ENCODE data around the gene LDLRAD3. TPM values are rescaled to one million over a fixed set of nuclear protein-coding genes. Genes with fewer than 3 reads are reported as not detected.
A peak's percentile ranks its signal among the peaks of the same experiment; 100 is the strongest.

LDLRAD3 gene
- polyA plus RNA-seq, 2 donors: 4.8 to 5.1 TPM

DNA sequence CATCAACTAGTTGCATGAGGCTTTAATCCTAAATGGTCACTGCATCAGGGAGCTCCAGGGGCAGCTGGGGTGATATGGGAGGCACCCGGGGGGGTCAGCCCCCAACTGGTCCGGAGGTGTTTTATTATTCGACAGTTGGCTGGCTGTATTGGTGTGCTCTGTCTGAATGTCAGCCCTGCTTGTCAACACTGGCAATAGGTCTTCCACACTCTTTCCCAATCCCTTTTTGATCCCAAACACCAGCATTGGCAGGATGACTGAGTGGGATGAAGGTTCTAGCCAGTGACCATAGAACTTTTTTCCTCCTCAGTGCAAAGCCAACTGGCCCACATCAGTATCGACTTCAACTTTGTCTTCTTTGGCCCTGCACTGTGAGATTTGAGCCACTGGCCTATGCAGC lies 8.9 kb upstream of the LDLRAD3 start:
- Histone ChIP-seq H3K4me3 (ENCODE audit: low read depth in 1 of 2, low read length in 2 of 2) (no peak overlapping the region), H3K27me3 (ENCODE audit: control insufficient read depth in 1 of 2, insufficient read depth in 2 of 2, low read length in 2 of 2) (no peaks in the 10 kb centered on the region), H3K27ac (ENCODE audit: low read depth in 2 of 2, low read length in 1 of 2) (no peak overlapping the region), H3K4me1 (ENCODE audit: control insufficient read depth in 2 of 2, insufficient read depth in 2 of 2, low read length in 1 of 2) (no peaks in the 10 kb centered on the region), H3K9me3 (ENCODE audit: control insufficient read depth in 2 of 2, insufficient read depth in 1 of 2, low read depth in 1 of 2, low read length in 1 of 2) (peaks cover 2% of the 10 kb centered on the region in 2 donors), H3K36me3 (ENCODE audit: control insufficient read depth in 2 of 2, insufficient read depth in 2 of 2, low read length in 1 of 2) (no peaks in the 10 kb centered on the region)
- 68 to 70% methylated on average over 4 of the region's 4 CpGs for WGBS, 2 donors

- H3K4me1 ChIP-seq (ENCODE audit: control insufficient read depth in 2 of 2, insufficient read depth in 2 of 2, low read length in 1 of 2): no peaks in the 10 kb centered on the region
- 52 to 57% methylated on average over 1 of the region's 1 CpG for WGBS, 2 donors
- no peaks in the 10 kb centered on the region for H3K36me3 ChIP-seq (ENCODE audit: control insufficient read depth in 2 of 2, insufficient read depth in 2 of 2, low read length in 1 of 2)
- peaks cover 2% of the 10 kb centered on the region in 2 donors for H3K9me3 ChIP-seq (ENCODE audit: control insufficient read depth in 2 of 2, insufficient read depth in 1 of 2, low read depth in 1 of 2, low read length in 1 of 2)
- H3K4me3 ChIP-seq (ENCODE audit: low read depth in 1 of 2, low read length in 2 of 2): no peak overlapping the region
- H3K27ac ChIP-seq (ENCODE audit: low read depth in 2 of 2, low read length in 1 of 2): no peak overlapping the region
- H3K27me3 ChIP-seq (ENCODE audit: control insufficient read depth in 1 of 2, insufficient read depth in 2 of 2, low read length in 2 of 2): no peaks in the 10 kb centered on the region
These were observed 8.5 kb upstream of the LDLRAD3 start for GRCh38 chr11:35935390-35935789.

GRCh38 chr11:35937111-35937510 lies 6.8 kb upstream of the LDLRAD3 start:
- peaks cover under 1 to 1% of the 10 kb centered on the region in 2 donors for H3K9me3 ChIP-seq (ENCODE audit: control insufficient read depth in 2 of 2, insufficient read depth in 1 of 2, low read depth in 1 of 2, low read length in 1 of 2)
- H3K27ac ChIP-seq (ENCODE audit: low read depth in 2 of 2, low read length in 1 of 2): no peak overlapping the region
- no peaks in the 10 kb centered on the region for H3K27me3 ChIP-seq (ENCODE audit: control insufficient read depth in 1 of 2, insufficient read depth in 2 of 2, low read length in 2 of 2)
- H3K4me1 ChIP-seq (ENCODE audit: control insufficient read depth in 2 of 2, insufficient read depth in 2 of 2, low read length in 1 of 2): no peaks in the 10 kb centered on the region
- H3K36me3 ChIP-seq (ENCODE audit: control insufficient read depth in 2 of 2, insufficient read depth in 2 of 2, low read length in 1 of 2): no peaks in the 10 kb centered on the region
- WGBS, 2 donors: 55 to 61% methylated on average over 3 of the region's 3 CpGs
- H3K4me3 ChIP-seq (ENCODE audit: low read depth in 1 of 2, low read length in 2 of 2): no peak overlapping the region

DNA sequence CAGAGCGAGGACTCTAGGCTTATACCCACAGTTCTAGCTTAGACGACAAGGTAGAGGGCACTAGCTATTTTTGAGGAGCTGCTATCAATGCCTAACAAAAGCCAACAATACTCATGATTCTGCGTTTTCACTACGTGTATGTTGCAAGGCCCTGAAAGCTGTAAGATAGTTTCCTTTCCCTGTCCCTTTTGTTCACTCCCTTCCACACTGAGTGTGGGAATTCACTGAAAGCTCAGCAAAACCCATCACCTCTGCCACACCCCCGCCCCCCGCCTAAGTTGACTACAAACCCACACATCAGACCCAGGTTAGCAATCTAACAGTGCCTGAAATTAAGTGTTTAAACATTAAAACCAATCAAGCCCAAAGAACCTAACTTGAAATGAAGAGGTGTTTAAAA lies 6.2 kb upstream of the LDLRAD3 start:
- no peaks in the 10 kb centered on the region for H3K9me3 ChIP-seq (ENCODE audit: control insufficient read depth in 2 of 2, insufficient read depth in 1 of 2, low read depth in 1 of 2, low read length in 1 of 2)
- no peaks in the 10 kb centered on the region for H3K36me3 ChIP-seq (ENCODE audit: control insufficient read depth in 2 of 2, insufficient read depth in 2 of 2, low read length in 1 of 2)
- WGBS, 2 donors: 90 to 93% methylated on average over 6 of the region's 6 CpGs
- H3K4me1 ChIP-seq (ENCODE audit: control insufficient read depth in 2 of 2, insufficient read depth in 2 of 2, low read length in 1 of 2): no peaks in the 10 kb centered on the region
- H3K27ac ChIP-seq (ENCODE audit: low read depth in 2 of 2, low read length in 1 of 2): no peak overlapping the region
- no peak overlapping the region for H3K4me3 ChIP-seq (ENCODE audit: low read depth in 1 of 2, low read length in 2 of 2)
- H3K27me3 ChIP-seq (ENCODE audit: control insufficient read depth in 1 of 2, insufficient read depth in 2 of 2, low read length in 2 of 2): no peaks in the 10 kb centered on the region

GRCh38 chr11:35938231-35938630 lies 5.6 kb upstream of the LDLRAD3 start:
- H3K27ac ChIP-seq (ENCODE audit: low read depth in 2 of 2, low read length in 1 of 2): no peak overlapping the region
- no peaks in the 10 kb centered on the region for H3K27me3 ChIP-seq (ENCODE audit: control insufficient read depth in 1 of 2, insufficient read depth in 2 of 2, low read length in 2 of 2)
- H3K4me3 ChIP-seq (ENCODE audit: low read depth in 1 of 2, low read length in 2 of 2): no peak overlapping the region
- H3K4me1 ChIP-seq (ENCODE audit: control insufficient read depth in 2 of 2, insufficient read depth in 2 of 2, low read length in 1 of 2): no peaks in the 10 kb centered on the region
- H3K36me3 ChIP-seq (ENCODE audit: control insufficient read depth in 2 of 2, insufficient read depth in 2 of 2, low read length in 1 of 2): no peaks in the 10 kb centered on the region
- 92 to 94% methylated on average over 9 of the region's 9 CpGs for whole genome bisulfite sequencing, 2 donors
- H3K9me3 ChIP-seq (ENCODE audit: control insufficient read depth in 2 of 2, insufficient read depth in 1 of 2, low read depth in 1 of 2, low read length in 1 of 2): no peaks in the 10 kb centered on the region

- Histone ChIP-seq H3K4me3 (ENCODE audit: low read depth in 1 of 2, low read length in 2 of 2) (peak overlapping the region in 1 of 2 donors; percentile 76), H3K27me3 (ENCODE audit: control insufficient read depth in 1 of 2, insufficient read depth in 2 of 2, low read length in 2 of 2) (no peaks in the 10 kb centered on the region), H3K9me3 (ENCODE audit: control insufficient read depth in 2 of 2, insufficient read depth in 1 of 2, low read depth in 1 of 2, low read length in 1 of 2) (no peaks in the 10 kb centered on the region), H3K4me1 (ENCODE audit: control insufficient read depth in 2 of 2, insufficient read depth in 2 of 2, low read length in 1 of 2) (peaks cover 0 to 5% of the 10 kb centered on the region in 2 donors), H3K36me3 (ENCODE audit: control insufficient read depth in 2 of 2, insufficient read depth in 2 of 2, low read length in 1 of 2) (no peaks in the 10 kb centered on the region), H3K27ac (ENCODE audit: low read depth in 2 of 2, low read length in 1 of 2) (peak overlapping the region in 1 of 2 donors; percentile 71)
- 27 to 37% methylated on average over 9 of the region's 9 CpGs for WGBS, 2 donors
These were observed 553 bp upstream of the LDLRAD3 start for GRCh38 chr11:35943309-35943708.

DNA sequence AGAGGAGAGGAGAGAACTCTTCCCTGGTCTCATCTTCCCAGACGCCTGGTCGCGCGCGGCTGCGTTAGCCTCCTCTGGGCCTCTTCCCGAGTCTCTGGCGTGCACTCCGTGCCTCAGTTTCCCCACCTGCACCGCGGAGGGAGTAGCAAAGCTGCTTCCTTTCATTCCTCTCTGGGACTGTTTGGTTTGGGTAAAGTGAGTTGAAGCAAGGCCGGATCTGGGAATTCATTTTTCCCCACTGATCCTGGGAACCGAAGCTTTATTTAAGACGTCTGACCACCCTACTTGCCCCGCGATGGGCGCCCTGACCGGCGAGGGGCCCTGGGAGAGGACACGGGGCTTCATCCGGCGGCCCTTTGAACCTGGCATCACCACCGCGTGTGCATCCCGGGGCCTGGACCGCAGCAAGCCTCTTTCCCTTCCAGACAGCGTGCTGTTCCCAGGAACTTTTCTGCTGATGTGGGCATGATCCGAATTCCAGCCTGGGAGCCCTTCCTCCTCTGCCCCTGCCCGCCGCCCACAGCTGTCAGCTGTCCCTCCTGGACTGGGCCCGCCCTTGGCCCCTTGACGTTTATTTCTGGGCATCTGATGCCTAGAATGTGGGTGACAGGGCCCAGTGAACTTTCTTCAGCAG lies 758 bp downstream of the LDLRAD3 start:
- peak overlapping the region; percentile 2 to 71 for H3K27ac ChIP-seq (ENCODE audit: low read depth in 2 of 2, low read length in 1 of 2)
- WGBS, 2 donors: 11 to 13% methylated on average over 29 to 32 of the region's 32 CpGs
- H3K36me3 ChIP-seq (ENCODE audit: control insufficient read depth in 2 of 2, insufficient read depth in 2 of 2, low read length in 1 of 2): no peaks in the 10 kb centered on the region
- H3K27me3 ChIP-seq (ENCODE audit: control insufficient read depth in 1 of 2, insufficient read depth in 2 of 2, low read length in 2 of 2): no peaks in the 10 kb centered on the region
- H3K4me3 ChIP-seq (ENCODE audit: low read depth in 1 of 2, low read length in 2 of 2): peak overlapping the region; percentile 72 to 76
- H3K4me1 ChIP-seq (ENCODE audit: control insufficient read depth in 2 of 2, insufficient read depth in 2 of 2, low read length in 1 of 2): peaks cover 0 to 5% of the 10 kb centered on the region in 2 donors
- H3K9me3 ChIP-seq (ENCODE audit: control insufficient read depth in 2 of 2, insufficient read depth in 1 of 2, low read depth in 1 of 2, low read length in 1 of 2): no peaks in the 10 kb centered on the region

DNA sequence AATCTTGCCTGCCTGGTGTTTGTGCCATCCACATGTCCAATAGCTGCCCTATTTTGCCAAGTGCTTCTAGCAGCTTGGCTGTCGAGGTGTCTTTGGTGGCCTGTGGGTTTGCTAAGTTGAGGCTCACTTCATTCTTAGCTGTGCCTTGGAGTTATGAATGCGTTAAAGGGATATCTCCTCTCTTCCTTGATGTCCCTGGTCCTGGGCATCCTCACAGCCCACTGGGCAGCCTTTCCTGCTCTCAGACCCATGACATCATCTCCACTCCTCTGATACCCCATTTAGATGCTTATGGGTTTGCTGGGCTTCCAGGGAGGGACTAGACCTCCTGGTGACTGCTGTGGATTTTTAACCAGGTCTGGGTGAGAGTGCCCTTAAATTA lies 1.3 kb downstream of the LDLRAD3 start:
- H3K4me1 ChIP-seq (ENCODE audit: control insufficient read depth in 2 of 2, insufficient read depth in 2 of 2, low read length in 1 of 2): peaks cover 0 to 5% of the 10 kb centered on the region in 2 donors
- H3K27me3 ChIP-seq (ENCODE audit: control insufficient read depth in 1 of 2, insufficient read depth in 2 of 2, low read length in 2 of 2): no peaks in the 10 kb centered on the region
- no peak overlapping the region for H3K27ac ChIP-seq (ENCODE audit: low read depth in 2 of 2, low read length in 1 of 2)
- 77 to 84% methylated on average over 2 of the region's 2 CpGs for WGBS, 2 donors
- H3K36me3 ChIP-seq (ENCODE audit: control insufficient read depth in 2 of 2, insufficient read depth in 2 of 2, low read length in 1 of 2): no peaks in the 10 kb centered on the region
- peak overlapping the region; percentile 72 to 76 for H3K4me3 ChIP-seq (ENCODE audit: low read depth in 1 of 2, low read length in 2 of 2)
- H3K9me3 ChIP-seq (ENCODE audit: control insufficient read depth in 2 of 2, insufficient read depth in 1 of 2, low read depth in 1 of 2, low read length in 1 of 2): no peaks in the 10 kb centered on the region

DNA sequence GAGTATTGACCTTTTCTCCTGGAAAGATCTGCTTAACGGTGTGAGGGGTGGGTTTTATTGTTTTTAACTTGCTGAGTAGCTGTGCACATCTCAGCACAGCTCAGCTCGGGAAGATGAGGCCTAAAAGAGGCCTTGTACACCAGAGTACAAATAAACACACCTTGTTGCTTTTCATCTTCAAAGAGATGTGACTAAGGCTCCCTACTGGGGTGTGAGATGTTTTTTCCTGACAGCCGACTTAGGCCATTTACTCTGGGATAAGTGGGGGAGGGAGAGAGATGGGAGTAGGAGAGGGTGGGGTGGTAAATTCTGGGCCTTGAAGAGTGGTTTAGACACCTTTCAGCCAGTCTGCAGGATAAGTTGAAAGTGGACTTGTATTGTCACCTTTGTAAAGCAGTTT lies 2.9 kb downstream of the LDLRAD3 start:
- 62 to 64% methylated on average over 3 of the region's 3 CpGs for WGBS, 2 donors
- peaks cover 0 to 5% of the 10 kb centered on the region in 2 donors for H3K4me1 ChIP-seq (ENCODE audit: control insufficient read depth in 2 of 2, insufficient read depth in 2 of 2, low read length in 1 of 2)
- H3K4me3 ChIP-seq (ENCODE audit: low read depth in 1 of 2, low read length in 2 of 2): no peak overlapping the region
- H3K36me3 ChIP-seq (ENCODE audit: control insufficient read depth in 2 of 2, insufficient read depth in 2 of 2, low read length in 1 of 2): no peaks in the 10 kb centered on the region
- H3K9me3 ChIP-seq (ENCODE audit: control insufficient read depth in 2 of 2, insufficient read depth in 1 of 2, low read depth in 1 of 2, low read length in 1 of 2): no peaks in the 10 kb centered on the region
- H3K27ac ChIP-seq (ENCODE audit: low read depth in 2 of 2, low read length in 1 of 2): no peak overlapping the region
- H3K27me3 ChIP-seq (ENCODE audit: control insufficient read depth in 1 of 2, insufficient read depth in 2 of 2, low read length in 2 of 2): no peaks in the 10 kb centered on the region

- H3K9me3 ChIP-seq (ENCODE audit: control insufficient read depth in 2 of 2, insufficient read depth in 1 of 2, low read depth in 1 of 2, low read length in 1 of 2): no peaks in the 10 kb centered on the region
- no peaks in the 10 kb centered on the region for H3K36me3 ChIP-seq (ENCODE audit: control insufficient read depth in 2 of 2, insufficient read depth in 2 of 2, low read length in 1 of 2)
- H3K27ac ChIP-seq (ENCODE audit: low read depth in 2 of 2, low read length in 1 of 2): no peak overlapping the region
- H3K4me3 ChIP-seq (ENCODE audit: low read depth in 1 of 2, low read length in 2 of 2): no peak overlapping the region
- H3K4me1 ChIP-seq (ENCODE audit: control insufficient read depth in 2 of 2, insufficient read depth in 2 of 2, low read length in 1 of 2): peaks cover 0 to 5% of the 10 kb centered on the region in 2 donors
- no peaks in the 10 kb centered on the region for H3K27me3 ChIP-seq (ENCODE audit: control insufficient read depth in 1 of 2, insufficient read depth in 2 of 2, low read length in 2 of 2)
- WGBS, 2 donors: 96 to 99% methylated on average over 4 of the region's 4 CpGs
These were observed 3.6 kb downstream of the LDLRAD3 start for GRCh38 chr11:35947437-35947836.
